A549 treated with AZD2906 at 1 μM for 4 hours (cell line): ENCODE measurements around the gene SLC25A28. TPM values are rescaled to one million over a fixed set of nuclear protein-coding genes. Genes with fewer than 3 reads are reported as not detected.

ENCODE experiments used
- total RNA-seq: library from RNA; stranded (reverse); fragments of 200-300 nt; extraction: Qiagen RNA extraction; gene quantifications from 5 replicates; pipeline ENCODE4 v1.2.3, GENCODE V29; 2022

The SLC25A28 gene, protein sequence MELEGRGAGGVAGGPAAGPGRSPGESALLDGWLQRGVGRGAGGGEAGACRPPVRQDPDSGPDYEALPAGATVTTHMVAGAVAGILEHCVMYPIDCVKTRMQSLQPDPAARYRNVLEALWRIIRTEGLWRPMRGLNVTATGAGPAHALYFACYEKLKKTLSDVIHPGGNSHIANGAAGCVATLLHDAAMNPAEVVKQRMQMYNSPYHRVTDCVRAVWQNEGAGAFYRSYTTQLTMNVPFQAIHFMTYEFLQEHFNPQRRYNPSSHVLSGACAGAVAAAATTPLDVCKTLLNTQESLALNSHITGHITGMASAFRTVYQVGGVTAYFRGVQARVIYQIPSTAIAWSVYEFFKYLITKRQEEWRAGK
- total RNA-seq = 18.1 to 27.3 TPM (median 25.7 TPM) in 5 replicates

DNA sequence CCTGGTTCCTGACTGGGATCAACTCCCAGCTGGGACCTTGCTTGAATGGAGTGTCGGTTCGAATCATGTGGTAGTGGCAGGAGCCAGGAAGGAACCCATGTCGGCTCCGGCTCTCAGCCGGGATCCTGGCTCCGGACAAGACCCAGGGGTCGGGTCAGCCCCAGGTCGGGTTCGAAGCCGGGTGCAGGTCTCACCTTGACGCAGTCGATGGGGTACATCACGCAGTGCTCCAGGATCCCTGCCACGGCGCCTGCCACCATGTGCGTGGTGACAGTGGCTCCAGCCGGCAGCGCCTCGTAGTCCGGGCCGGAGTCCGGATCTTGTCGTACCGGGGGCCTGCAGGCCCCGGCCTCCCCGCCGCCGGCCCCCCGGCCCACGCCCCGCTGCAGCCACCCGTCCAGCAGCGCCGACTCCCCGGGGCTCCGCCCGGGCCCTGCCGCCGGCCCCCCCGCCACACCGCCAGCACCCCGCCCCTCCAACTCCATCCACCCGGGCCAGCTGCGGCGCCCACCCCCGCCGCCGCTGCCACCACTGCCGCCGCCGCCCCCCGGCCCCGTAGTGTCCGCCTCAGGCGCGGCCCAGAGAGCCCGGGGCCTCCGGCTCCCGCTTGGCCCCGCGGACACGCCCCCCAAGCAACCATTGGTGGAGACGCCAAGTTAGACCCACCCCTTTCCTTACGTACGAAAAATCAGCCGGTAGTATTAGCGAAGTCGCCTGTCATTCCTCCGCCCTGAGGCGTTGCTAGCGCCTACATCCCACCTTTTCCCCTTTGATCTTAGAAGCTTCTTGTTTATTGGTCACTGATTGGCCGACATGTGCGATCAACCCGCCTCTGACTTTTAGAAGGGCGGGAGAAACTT is at the start of gene SLC25A28:
TSS of gene SLC25A28 (minus strand) at position 589 of the 860 bp plus-strand sequence. CDS start at position 485, 104 bp downstream.

DNA sequence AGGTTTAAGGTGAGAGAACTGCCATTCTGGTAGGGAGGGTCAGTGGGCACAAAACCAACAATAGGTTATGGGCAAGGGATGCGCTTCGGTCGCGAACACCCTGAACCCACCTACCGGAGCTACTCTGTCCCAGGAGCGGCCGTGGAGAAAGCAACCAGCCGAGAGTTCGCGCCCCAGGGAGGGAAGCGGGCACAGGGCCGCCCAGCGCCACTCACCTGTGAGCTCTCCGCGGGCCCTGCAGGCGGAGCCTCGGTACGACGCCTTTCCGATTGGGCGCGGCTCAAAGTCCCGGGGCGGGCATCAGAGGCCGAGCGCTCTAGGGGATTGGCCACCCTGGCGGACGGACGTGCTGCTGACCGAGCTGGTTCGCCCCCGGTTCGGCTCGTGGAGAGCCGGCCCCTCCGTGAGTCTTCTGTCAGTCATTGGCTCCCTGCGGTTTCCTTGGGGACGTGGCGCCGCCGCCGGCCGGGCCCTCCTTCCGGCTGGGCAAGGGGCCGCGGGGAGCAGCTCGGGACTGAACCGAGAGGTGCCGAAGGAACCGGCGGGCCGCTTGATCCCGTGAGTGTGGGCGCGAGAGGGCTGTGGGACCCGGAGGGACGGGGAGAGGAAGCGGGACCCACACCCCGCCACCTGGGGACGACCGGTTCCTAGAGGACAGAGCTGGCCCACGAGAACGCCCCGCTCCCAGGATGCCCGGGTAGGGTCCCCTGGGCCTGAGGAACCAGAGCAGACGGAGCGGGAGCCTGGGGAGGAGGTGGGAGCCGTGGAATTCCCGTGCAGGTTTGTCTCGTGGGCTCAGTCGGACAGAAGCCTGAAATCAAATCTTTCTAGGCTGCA is 39.0 kb upstream of the SLC25A28 start, which contains the start of gene ENTPD7:
TSS of gene ENTPD7 (plus strand) at position 479 of the 837 bp plus-strand sequence. CDS start 448 bp downstream, outside the sequence.

Other genes starting within 250 kb of the SLC25A28 start
- 37.6 to 43.1 TPM (median 39.3 TPM) in 5 replicates for gene GOT1, start 189.8 kb downstream of the SLC25A28 start, total RNA-seq
- 0.05 to 0.09 TPM (median 0.06 TPM) in 5 replicates for gene NKX2-3, start 87.5 kb downstream of the SLC25A28 start, total RNA-seq
- 7.0 to 11.7 TPM (median 8.6 TPM) in 5 replicates for gene ENTPD7, start 39.1 kb upstream of the SLC25A28 start, total RNA-seq
- 27.2 to 30.4 TPM (median 28.8 TPM) in 5 replicates for gene COX15, start 111.7 kb upstream of the SLC25A28 start, total RNA-seq
- 29.5 to 36.4 TPM (median 30.5 TPM) in 5 replicates for gene CUTC, start 111.8 kb upstream of the SLC25A28 start, total RNA-seq
- gene ABCC2, start 162.2 kb upstream of the SLC25A28 start, total RNA-seq = 99.7 to 121 TPM (median 103 TPM) in 5 replicates